HG02588 (cell line): ENCODE measurements around the gene SSH2.
A peak's percentile ranks its signal among the peaks of the same experiment; 100 is the strongest.
"Not testable (repeated sequence)": the region's sequence is repeated elsewhere in the genome, so short reads cannot be mapped to it uniquely, and the experiment has no call there.

Source experiments
- ATAC-seq: cut with Tn5 transposase; IDR thresholded peaks from one replicate; pipeline ENCODE4 v1.9.1; 2021; ENCODE audit warnings: mild to moderate bottlenecking, moderate library complexity; ENCODE audit not compliant: unreplicated experiment

SSH2 gene

GRCh38 chr17:29787995-29788394 is 142.0 kb downstream of the SSH2 start:
- no peak for ATAC-seq

DNA sequence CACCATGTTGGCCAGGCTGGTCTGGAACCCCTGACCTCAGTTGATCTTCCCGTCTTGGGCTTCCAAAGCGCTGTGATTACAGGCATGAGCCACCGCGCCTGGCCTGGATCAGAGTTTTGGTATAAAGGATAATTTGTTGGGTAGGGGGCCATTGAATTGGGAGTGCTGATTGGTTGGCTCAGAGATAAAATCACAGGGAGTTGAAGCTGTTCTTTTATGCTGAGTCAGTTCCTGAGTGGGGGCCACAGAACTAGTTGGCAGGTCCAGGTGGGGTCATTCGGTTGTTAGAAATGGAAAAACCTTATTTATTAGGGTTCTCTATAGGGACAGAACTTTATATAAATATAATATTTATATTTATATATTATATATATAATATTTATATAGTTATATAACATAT is 147.1 kb downstream of the SSH2 start:
- no peak for ATAC-seq

GRCh38 chr17:29779812-29780190 is 150.2 kb downstream of the SSH2 start:
- not testable (repeated sequence) for ATAC-seq

- ATAC-seq = no peak
Observed at GRCh38 chr17:29778956-29779811, 150.8 kb downstream of the SSH2 start.

GRCh38 chr17:29777663-29778062 is 152.4 kb downstream of the SSH2 start:
- no peak for ATAC-seq

GRCh38 chr17:29776026-29776425 is 154.0 kb downstream of the SSH2 start:
- no peak for ATAC-seq

DNA sequence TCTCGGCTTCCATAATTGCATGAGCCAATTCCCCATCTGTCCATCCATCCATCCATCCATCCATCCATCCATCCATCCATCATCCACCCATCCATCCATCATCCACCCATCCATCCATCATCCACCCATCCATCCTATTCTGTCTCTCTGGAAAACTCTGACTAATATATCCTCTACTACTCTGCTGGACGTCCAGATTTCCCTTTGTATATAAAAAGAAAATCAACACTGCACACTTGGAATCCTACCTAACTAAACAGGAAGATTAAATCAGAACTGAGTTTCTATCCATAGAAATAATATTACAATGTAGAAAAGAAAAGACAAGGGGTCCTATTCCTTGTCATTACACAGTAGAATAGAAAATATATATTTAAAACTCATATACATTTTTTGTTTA is 157.0 kb downstream of the SSH2 start:
- no peak for ATAC-seq

DNA sequence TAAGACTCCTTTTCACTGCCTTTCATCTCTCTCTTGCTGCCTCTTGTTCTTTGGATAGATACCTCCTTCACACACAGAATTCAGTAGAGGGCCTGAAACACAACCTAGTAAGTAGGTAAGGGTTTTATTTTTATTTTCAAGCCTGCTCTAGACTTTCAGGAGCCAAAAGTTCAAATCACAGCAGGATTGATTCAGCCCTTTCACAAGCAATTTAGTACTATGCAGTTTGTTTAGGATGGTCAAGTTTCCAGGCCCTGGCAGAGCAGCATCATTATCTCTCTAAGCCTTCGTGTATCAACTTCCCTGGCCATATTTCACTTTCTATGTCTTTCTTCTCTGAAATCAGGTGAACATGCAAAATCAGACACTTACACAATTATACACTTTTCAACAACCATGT is 158.5 kb downstream of the SSH2 start:
- ATAC-seq = no peak

- no peak for ATAC-seq
Observed at GRCh38 chr17:29769225-29769624, 160.8 kb downstream of the SSH2 start.

GRCh38 chr17:29766796-29767327 is 163.2 kb downstream of the SSH2 start:
- ATAC-seq = no peak

DNA sequence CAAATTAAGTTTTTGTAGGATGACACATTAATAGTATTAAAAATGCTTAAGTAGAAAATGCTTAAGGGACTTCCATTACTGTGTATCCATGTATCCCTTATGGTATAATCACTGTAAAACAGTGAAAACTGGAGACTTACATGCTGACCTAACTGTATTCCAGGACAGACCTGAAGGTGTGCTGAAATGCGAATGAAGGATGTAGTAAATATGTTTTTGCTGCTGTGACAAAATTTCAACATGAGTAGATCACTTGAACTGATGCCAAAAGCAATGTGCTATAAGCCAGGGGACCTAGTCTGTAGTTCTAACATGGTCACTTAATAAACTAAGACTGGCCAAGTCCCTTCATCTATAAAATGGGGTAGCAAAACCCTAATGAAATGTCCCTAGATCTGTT is 165.3 kb downstream of the SSH2 start:
- no peak for ATAC-seq

GRCh38 chr17:29764217-29764616 is 165.8 kb downstream of the SSH2 start:
- no peak for ATAC-seq

GRCh38 chr17:29763273-29763672 is 166.8 kb downstream of the SSH2 start:
- ATAC-seq = no peak

- ATAC-seq = peak; percentile 70
Observed at GRCh38 chr17:29761040-29761761, 168.8 kb downstream of the SSH2 start.

DNA sequence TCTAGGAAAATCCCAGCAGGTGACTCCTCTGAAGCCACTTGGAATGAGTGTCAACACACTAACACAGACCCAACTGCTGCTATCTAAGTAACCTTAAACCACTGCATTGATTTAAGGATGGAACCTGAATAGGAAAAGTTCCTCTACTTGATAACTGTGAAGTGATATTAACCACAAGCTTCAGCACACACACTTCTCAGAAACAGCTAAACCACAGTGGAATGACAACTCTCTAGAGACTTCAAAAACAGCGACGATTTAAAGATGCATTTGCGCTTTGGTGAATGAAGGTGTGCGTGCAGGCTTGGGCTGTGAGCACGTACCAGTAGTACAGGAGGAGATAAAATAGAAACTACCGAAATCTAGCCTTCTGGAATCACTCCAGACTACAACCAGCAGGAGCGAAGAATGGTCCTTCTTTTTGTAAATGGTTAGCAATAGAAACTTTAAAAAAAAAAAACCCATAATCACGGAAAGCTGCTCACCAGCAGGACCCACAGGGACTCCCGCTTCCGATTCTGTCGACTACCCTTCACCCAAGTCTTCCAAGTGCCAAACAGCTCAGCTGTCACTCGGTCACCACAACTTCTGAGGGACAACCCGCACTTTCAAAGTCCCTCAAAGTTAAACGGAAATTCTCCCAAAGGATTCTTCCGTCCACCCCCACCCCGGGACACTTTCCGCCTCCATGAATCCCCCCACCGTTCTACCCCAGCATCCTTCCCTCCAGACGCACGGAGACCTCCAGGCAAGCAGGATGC is 169.6 kb downstream of the SSH2 start:
- peak; percentile 46 for ATAC-seq

- no peak for ATAC-seq
Observed at GRCh38 chr17:29758255-29758654, 171.8 kb downstream of the SSH2 start.

DNA sequence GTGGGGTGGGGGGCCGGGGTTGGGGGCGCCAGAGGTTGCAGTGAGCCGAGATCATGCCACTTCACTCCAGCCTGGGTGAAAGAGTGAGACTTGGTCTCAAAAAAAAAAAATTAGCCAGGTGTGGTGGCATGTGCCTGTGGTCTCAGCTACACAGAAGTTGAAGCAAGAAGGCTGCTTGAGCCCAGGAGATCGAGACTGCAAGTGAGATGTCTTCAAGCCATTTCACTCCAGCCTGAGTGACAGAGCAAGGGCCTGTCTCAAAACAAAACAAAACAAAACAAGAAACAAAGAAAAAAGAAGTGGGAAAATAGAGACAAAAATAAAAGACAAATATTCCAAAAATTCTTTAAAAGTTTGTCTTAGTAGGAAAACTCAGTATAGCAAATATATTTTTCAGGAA is 172.2 kb downstream of the SSH2 start:
- no peak for ATAC-seq

DNA sequence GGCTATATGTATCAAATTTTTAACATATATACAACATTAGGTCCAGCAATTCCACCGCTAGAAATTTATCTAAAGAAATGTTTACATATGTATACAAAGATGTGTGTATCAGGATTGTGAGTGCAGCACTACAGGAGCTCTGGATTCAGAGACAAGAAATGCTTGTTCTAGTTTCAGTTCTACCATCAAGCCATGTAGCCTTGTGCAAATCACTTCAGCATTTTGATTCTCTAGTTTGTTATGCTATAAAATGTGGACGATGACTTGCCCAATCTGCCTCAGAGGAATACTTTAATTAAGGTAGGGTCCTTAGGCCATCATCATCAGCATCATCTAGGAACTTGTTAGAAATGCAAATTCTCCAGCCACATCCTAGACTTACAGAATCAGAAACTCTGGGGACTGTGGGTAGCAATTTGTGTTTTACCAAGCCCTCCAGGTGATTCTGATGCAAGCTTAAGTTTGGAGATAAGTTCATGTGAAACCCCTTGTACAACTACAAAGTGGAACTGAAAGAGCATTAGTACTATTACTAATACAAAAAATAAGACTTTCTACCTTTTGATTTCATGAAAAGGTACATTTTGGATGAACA is 176.1 kb downstream of the SSH2 start:
- ATAC-seq = no peak

- no peak for ATAC-seq
Observed at GRCh38 chr17:29749045-29749825, 180.8 kb downstream of the SSH2 start.

GRCh38 chr17:29748400-29748799 is 181.6 kb downstream of the SSH2 start:
- no peak for ATAC-seq
